GM18498 (cell line): ENCODE results near the gene UNC45A.

Experiments used
- ATAC-seq: cut with Tn5 transposase; IDR thresholded peaks from one replicate; pipeline ENCODE4 v1.9.1; 2021; ENCODE audit warnings: mild to moderate bottlenecking, moderate library complexity; ENCODE audit not compliant: unreplicated experiment

UNC45A gene

GRCh38 chr15:90994417-90995311 lies 59.6 kb downstream of the UNC45A start, which contains the start of gene PRC1:
TSS of gene PRC1 (minus strand) at chr15:90994535. CDS start at chr15:90994417, 118 bp downstream.
- peak; percentile 94 for ATAC-seq

- no peak for ATAC-seq
These were observed 63.7 kb downstream of the UNC45A start for GRCh38 chr15:90998737-90999136.

- ATAC-seq, result no peak
These were observed 66.1 kb downstream of the UNC45A start for GRCh38 chr15:91001209-91001608.
